Central memory CD8-positive, alpha-beta T cell (primary cell): ENCODE results near the gene CAMK2B.

Experiments
- ATAC-seq: fragments of 150-1000 bp; cut with Tn5 transposase; replicated peaks from 2 replicates; pipeline ENCODE4 v1.10.0; 2022; ENCODE audit warnings: mild to moderate bottlenecking, moderate FRiP score, moderate number of reproducible peaks; ENCODE audit not compliant: poor library complexity, severe bottlenecking; ENCODE audit errors: extremely low read depth
- DNase-seq, 2 donors: peaks; one replicate each; pipeline ENCODE4 v3.0.0; 2021; ENCODE audit warnings: low spot score in 2 of 2
- H3K27ac Mint-ChIP-seq: one replicate; pipeline ENCODE4 v1.8.0; 2022; ENCODE audit warnings: low read depth, mild to moderate bottlenecking, moderate library complexity, mixed read lengths
- H3K27me3 Mint-ChIP-seq: one replicate; pipeline ENCODE4 v1.8.0; 2022; ENCODE audit warnings: mixed read lengths
- H3K36me3 Mint-ChIP-seq: one replicate; pipeline ENCODE4 v1.8.0; 2022; ENCODE audit warnings: mild to moderate bottlenecking, moderate library complexity, mixed read lengths; ENCODE audit not compliant: insufficient read depth
- H3K4me1 Mint-ChIP-seq: one replicate; pipeline ENCODE4 v1.8.0; 2022; ENCODE audit warnings: mixed read lengths
- H3K4me3 Mint-ChIP-seq: one replicate; pipeline ENCODE4 v1.8.0; 2022; ENCODE audit warnings: mild to moderate bottlenecking, moderate library complexity, mixed read lengths
- H3K9me3 Mint-ChIP-seq: one replicate; pipeline ENCODE4 v1.8.0; 2022; ENCODE audit warnings: mixed read lengths

The CAMK2B gene

GRCh38 chr7:44277851-44278250, 47.5 kb downstream of the CAMK2B start:
- no peak overlapping the region for H3K27ac Mint-ChIP-seq
- H3K27me3 Mint-ChIP-seq: peaks cover 19% of the 10 kb centered on the region
- H3K9me3 Mint-ChIP-seq: no peaks in the 10 kb centered on the region

DNA sequence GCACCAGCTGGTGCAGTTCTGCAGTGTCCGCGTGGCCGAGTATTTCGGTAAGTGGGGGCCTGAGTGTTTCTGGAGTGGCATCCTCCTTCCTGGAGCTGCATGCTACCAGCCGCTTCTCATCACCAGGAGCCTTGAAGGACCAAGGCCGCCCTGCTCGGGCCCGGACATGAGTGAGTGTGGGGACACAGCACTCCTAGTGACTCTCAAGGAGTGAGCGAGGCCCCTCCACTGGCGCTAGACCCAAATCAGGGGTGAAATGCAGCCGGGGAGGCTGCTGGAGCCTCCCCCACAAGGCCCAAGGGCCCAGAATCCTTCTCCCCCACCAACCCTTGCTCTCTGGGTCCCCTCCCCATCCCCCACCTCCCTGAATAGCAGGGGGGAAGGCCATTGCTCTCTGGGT, 48.0 kb downstream of the CAMK2B start:
- Mint-ChIP-seq H3K27me3 (peaks cover 19% of the 10 kb centered on the region), H3K36me3 (no peaks in the 10 kb centered on the region), H3K4me1 (no peaks in the 10 kb centered on the region), H3K9me3 (no peaks in the 10 kb centered on the region), H3K27ac (no peak overlapping the region), H3K4me3 (no peak overlapping the region)
- ATAC-seq (no peak), DNase-seq (no peak)

More at GRCh38 chr7:44277851-44278250, 47.5 kb downstream of the CAMK2B start:
- ATAC-seq (no peak), DNase-seq (no peak)
- H3K4me1 Mint-ChIP-seq: no peaks in the 10 kb centered on the region
- no peak overlapping the region for H3K4me3 Mint-ChIP-seq
- H3K36me3 Mint-ChIP-seq: no peaks in the 10 kb centered on the region

DNA sequence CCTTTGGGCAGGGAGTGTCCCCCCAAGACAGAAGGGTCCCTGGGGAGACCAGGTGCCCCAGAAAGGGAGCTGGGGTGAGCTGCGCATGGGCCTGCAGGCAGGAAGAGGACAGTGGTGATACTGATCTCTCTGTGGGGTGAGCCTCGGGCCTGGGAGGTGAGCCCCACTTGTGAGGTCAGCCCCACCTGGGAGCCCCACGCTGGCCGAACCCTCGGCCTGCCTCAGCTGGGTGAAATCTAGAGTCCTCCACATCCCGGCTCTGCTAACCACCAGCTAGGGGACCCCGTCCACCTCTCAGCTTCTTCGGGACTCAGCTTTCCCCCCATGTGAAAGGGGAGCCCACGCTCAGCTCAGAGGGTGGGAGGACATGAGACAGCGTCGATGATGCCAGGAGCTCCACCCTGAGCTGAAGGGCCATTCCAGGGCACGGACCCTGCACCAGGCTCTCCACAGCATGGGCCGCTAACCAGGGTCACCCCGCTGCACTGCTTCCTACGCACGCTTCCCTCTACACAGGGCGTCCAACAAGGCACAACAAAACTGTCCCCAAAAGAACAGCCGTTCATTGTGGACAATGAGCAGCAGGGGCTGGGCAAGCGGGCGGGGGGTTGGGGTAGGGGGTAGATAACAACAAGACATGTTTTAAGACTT, 48.7 kb downstream of the CAMK2B start:
- DNase-seq (no peak), ATAC-seq (no peak)
- Mint-ChIP-seq H3K4me3 (no peak overlapping the region), H3K9me3 (no peaks in the 10 kb centered on the region), H3K36me3 (no peaks in the 10 kb centered on the region), H3K27ac (no peak overlapping the region), H3K27me3 (peaks cover 19% of the 10 kb centered on the region), H3K4me1 (no peaks in the 10 kb centered on the region)

- Mint-ChIP-seq H3K4me3 (no peak overlapping the region), H3K9me3 (no peaks in the 10 kb centered on the region), H3K27ac (no peak overlapping the region), H3K4me1 (no peaks in the 10 kb centered on the region), H3K36me3 (no peaks in the 10 kb centered on the region), H3K27me3 (peaks cover 19% of the 10 kb centered on the region)
- ATAC-seq (no peak), DNase-seq (no peak)
These were observed 49.3 kb downstream of the CAMK2B start for GRCh38 chr7:44275957-44276570.

DNA sequence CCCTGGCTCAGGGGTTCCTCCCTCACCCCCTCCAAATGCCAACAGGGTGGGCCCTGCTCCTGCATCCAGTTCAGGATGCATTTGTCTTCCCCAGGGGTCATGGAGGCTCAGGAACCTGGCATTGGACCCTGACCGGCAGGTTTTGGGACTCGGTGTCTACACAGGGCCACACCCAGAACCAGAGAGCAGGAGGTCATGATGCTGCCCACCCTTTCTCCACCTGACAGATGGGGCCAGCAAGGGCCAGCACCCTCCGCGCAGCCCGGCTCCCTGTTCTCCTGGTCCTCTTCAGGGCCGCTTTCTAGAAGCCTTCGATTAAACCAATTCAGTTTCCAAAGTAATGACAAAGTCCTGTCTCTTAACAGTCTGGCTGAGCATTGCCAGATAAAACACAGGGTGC, 50.2 kb downstream of the CAMK2B start:
- no peaks in the 10 kb centered on the region for H3K36me3 Mint-ChIP-seq
- no peak overlapping the region for H3K4me3 Mint-ChIP-seq
- no peaks in the 10 kb centered on the region for H3K4me1 Mint-ChIP-seq
- H3K27ac Mint-ChIP-seq: no peak overlapping the region
- peaks cover 19% of the 10 kb centered on the region for H3K27me3 Mint-ChIP-seq
- H3K9me3 Mint-ChIP-seq: no peaks in the 10 kb centered on the region
- DNase-seq (no peak), ATAC-seq (no peak)

- DNase-seq (no peak), ATAC-seq (no peak)
- Mint-ChIP-seq H3K4me3 (no peak overlapping the region), H3K4me1 (no peaks in the 10 kb centered on the region), H3K9me3 (no peaks in the 10 kb centered on the region), H3K27me3 (peaks cover 19% of the 10 kb centered on the region), H3K27ac (no peak overlapping the region), H3K36me3 (no peaks in the 10 kb centered on the region)
These were observed 50.8 kb downstream of the CAMK2B start for GRCh38 chr7:44274623-44274975.

- Mint-ChIP-seq H3K9me3 (no peaks in the 10 kb centered on the region), H3K27me3 (peaks cover 20% of the 10 kb centered on the region), H3K36me3 (no peaks in the 10 kb centered on the region), H3K27ac (no peak overlapping the region), H3K4me1 (no peaks in the 10 kb centered on the region), H3K4me3 (no peak overlapping the region)
- ATAC-seq (no peak), DNase-seq (no peak)
These were observed 51.4 kb downstream of the CAMK2B start for GRCh38 chr7:44273681-44274622.

DNA sequence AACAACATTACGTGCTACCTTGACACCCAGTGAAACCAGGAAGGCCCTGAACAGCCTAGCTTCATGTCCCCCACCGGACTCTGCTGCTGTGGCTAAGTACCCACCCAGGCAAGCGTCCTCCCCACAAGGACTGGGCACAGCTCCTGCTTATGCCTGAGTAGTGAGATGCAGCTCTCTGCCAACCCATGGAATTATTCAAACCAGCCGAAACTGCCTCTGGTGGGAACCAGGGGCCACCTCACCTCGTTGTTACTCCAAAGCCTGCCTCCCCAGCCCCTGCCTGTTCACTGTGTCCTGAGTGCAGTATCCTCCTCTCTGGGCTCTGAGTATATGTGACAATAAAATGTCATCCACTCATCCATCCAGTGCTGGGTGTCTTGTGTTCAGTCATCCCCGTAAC, 52.4 kb downstream of the CAMK2B start:
- no peaks in the 10 kb centered on the region for H3K4me1 Mint-ChIP-seq
- no peaks in the 10 kb centered on the region for H3K36me3 Mint-ChIP-seq
- H3K4me3 Mint-ChIP-seq: no peak overlapping the region
- no peak overlapping the region for H3K27ac Mint-ChIP-seq
- ATAC-seq (no peak), DNase-seq (no peak)
- H3K27me3 Mint-ChIP-seq: peaks cover 26% of the 10 kb centered on the region
- H3K9me3 Mint-ChIP-seq: no peaks in the 10 kb centered on the region

DNA sequence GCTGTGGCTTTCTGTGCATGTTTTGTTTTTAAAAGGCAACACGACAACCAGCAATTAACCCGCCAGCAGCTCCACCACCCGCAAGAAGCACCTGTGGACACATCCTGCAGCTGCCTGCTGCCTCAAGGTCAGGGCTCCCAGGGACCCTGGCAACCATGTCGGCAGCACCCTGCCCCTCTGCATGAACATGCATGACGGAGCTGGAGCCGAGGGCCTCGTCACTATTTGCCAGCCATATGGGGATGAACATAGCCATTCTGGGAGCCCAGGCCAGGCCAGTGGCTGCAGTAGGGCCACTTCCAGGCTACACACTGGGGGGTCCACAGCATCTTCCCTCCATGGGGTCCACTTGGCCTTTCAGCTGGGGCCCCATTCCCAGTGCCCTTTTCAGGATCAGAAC, 52.9 kb downstream of the CAMK2B start:
- H3K36me3 Mint-ChIP-seq: no peaks in the 10 kb centered on the region
- no peaks in the 10 kb centered on the region for H3K9me3 Mint-ChIP-seq
- DNase-seq: no peak
- no peaks in the 10 kb centered on the region for H3K4me1 Mint-ChIP-seq
- H3K27ac Mint-ChIP-seq: no peak overlapping the region
- ATAC-seq: no peak
- peaks cover 31% of the 10 kb centered on the region for H3K27me3 Mint-ChIP-seq
- no peak overlapping the region for H3K4me3 Mint-ChIP-seq

- Mint-ChIP-seq H3K9me3 (no peaks in the 10 kb centered on the region), H3K36me3 (no peaks in the 10 kb centered on the region), H3K27me3 (peaks cover 27% of the 10 kb centered on the region), H3K4me1 (no peaks in the 10 kb centered on the region), H3K4me3 (no peak overlapping the region), H3K27ac (no peak overlapping the region)
- ATAC-seq (no peak), DNase-seq (no peak)
These were observed 55.4 kb downstream of the CAMK2B start for GRCh38 chr7:44269943-44270493.

DNA sequence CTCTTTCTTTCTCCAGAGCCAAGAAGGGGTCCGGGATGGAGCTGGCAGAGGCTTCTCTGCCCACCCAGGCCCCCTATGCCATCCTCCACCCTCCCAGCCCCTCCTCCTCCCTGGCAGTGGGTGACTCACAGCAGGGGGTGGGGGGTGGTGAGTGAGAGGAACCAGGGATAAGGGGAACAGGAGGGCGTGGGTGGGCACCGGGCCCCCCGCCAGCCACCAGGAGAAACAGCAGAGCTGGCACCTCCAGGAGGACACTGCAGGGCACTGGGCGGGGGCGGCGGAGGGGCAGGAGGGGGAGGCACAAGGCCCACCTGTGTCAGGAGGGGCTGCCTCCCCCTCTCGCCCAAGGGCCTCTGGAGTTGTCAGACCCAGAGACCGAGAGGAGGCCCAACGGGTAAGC, 56.0 kb downstream of the CAMK2B start:
- Mint-ChIP-seq H3K4me3 (no peak overlapping the region), H3K27me3 (peaks cover 21% of the 10 kb centered on the region), H3K9me3 (no peaks in the 10 kb centered on the region), H3K36me3 (no peaks in the 10 kb centered on the region), H3K27ac (no peak overlapping the region), H3K4me1 (no peaks in the 10 kb centered on the region)
- ATAC-seq (no peak), DNase-seq (no peak)

DNA sequence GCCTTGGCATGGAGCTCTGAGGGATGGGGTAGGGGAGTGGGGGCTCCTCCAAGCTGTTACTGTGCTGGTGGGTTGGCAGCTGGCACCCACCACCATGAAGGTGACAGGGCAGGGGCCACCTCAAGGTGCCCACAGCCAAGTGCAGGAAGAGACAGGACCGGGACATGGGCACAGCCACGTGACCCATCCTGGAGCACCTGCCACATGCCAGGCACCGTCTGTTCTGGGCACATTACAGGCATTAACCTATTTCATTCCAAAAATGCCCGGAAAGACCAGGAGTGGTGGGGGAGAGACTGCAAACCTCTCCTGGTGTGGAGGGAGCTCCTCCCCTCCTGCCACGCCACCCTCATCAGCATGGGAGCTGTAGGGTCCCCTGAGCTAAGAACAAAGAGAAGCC, 56.7 kb downstream of the CAMK2B start:
- no peaks in the 10 kb centered on the region for H3K4me1 Mint-ChIP-seq
- no peaks in the 10 kb centered on the region for H3K9me3 Mint-ChIP-seq
- H3K4me3 Mint-ChIP-seq: no peak overlapping the region
- DNase-seq (no peak), ATAC-seq (no peak)
- H3K27ac Mint-ChIP-seq: no peak overlapping the region
- H3K36me3 Mint-ChIP-seq: no peaks in the 10 kb centered on the region
- peaks cover 16% of the 10 kb centered on the region for H3K27me3 Mint-ChIP-seq
